ENCODE results near the gene SOD1.
"Not testable (repeated sequence)": the region's sequence is repeated elsewhere in the genome, so short reads cannot be mapped to it uniquely, and the experiment has no call there.

SOD1 gene

GRCh38 chr21:31659536-31660258 is at the start of gene SOD1:
Gene SOD1 (plus strand): TSS chr21:31659693. CDS start chr21:31659770, 77 bp downstream.
- DNase-seq, result peak; percentile 93

GRCh38 chr21:31611445-31611844 is 48.0 kb upstream of the SOD1 start:
- DNase-seq, result no peak

GRCh38 chr21:31612894-31613785 is 46.4 kb upstream of the SOD1 start:
- peak; percentile 87 for DNase-seq

- no peak for DNase-seq
These were observed 44.8 kb upstream of the SOD1 start for GRCh38 chr21:31614705-31615104.

- DNase-seq, result no peak
These were observed 43.3 kb upstream of the SOD1 start for GRCh38 chr21:31616216-31616615.

GRCh38 chr21:31618696-31619430 is 40.6 kb upstream of the SOD1 start:
- no peak for DNase-seq

- no peak for DNase-seq
These were observed 37.1 kb upstream of the SOD1 start for GRCh38 chr21:31622397-31622796.

GRCh38 chr21:31623664-31624063 is 35.8 kb upstream of the SOD1 start:
- no peak for DNase-seq

- DNase-seq, result no peak
These were observed 35.3 kb upstream of the SOD1 start for GRCh38 chr21:31624181-31624580.

GRCh38 chr21:31624961-31625491 is 34.5 kb upstream of the SOD1 start:
- DNase-seq, result no peak

- DNase-seq, result no peak
These were observed 29.4 kb upstream of the SOD1 start for GRCh38 chr21:31629972-31630711.

GRCh38 chr21:31631881-31632280 is 27.6 kb upstream of the SOD1 start:
- not testable (repeated sequence) for DNase-seq

GRCh38 chr21:31634993-31635392 is 24.5 kb upstream of the SOD1 start:
- no peak for DNase-seq

- no peak for DNase-seq
These were observed 22.6 kb upstream of the SOD1 start for GRCh38 chr21:31636874-31637273.

- DNase-seq, result no peak
These were observed 18.0 kb upstream of the SOD1 start for GRCh38 chr21:31641416-31641922.

- DNase-seq, result no peak
These were observed 14.8 kb upstream of the SOD1 start for GRCh38 chr21:31644643-31645042.

- no peak for DNase-seq
These were observed 11.8 kb upstream of the SOD1 start for GRCh38 chr21:31647650-31648049.

- no peak for DNase-seq
These were observed 8.6 kb upstream of the SOD1 start for GRCh38 chr21:31650930-31651329.

GRCh38 chr21:31651491-31651890 is 8.0 kb upstream of the SOD1 start:
- not testable (repeated sequence) for DNase-seq

GRCh38 chr21:31654340-31654739 is 5.2 kb upstream of the SOD1 start:
- no peak for DNase-seq

- DNase-seq, result not testable (repeated sequence)
These were observed 4.5 kb upstream of the SOD1 start for GRCh38 chr21:31654821-31655580.

Measured in inflammatory macrophage treated with lipopolysaccharide for 4 hours (primary cell).